Right atrium auricular region (tissue), 2 donors: ENCODE data around the gene SORCS3. TPM values are rescaled to one million over a fixed set of nuclear protein-coding genes. Genes with fewer than 3 reads are reported as not detected.

Experiments used
- DNase-seq: peaks from one replicate; pipeline ENCODE4 v3.0.0-alpha.2; 2019; ENCODE audit warnings: low spot score
- H3K27ac ChIP-seq, 2 donors: fragments of 200-600 bp; sonication (generic); 1 replicate in 1 of 2; 2 replicates in 1 of 2; pipeline ENCODE4 v1.5.1; 2016 to 2019
- H3K27me3 ChIP-seq, 2 donors: fragments of 200-600 bp; sonication (generic); one replicate each; pipeline versions ENCODE4 v1.5.1 to v1.6.0; 2017 to 2019
- H3K36me3 ChIP-seq: fragments of 200-600 bp; sonication (generic); one replicate; pipeline ENCODE4 v1.5.1; 2016
- H3K4me1 ChIP-seq, 2 donors: fragments of 200-600 bp; sonication (generic); one replicate each; pipeline versions ENCODE4 v1.5.1 to v1.6.0; 2017 to 2019
- H3K4me3 ChIP-seq, 2 donors: fragments of 200-600 bp; sonication (generic); 1 replicate in 1 of 2; 2 replicates in 1 of 2; pipeline ENCODE4 v1.5.1; 2017 to 2019; ENCODE audit warnings: mild to moderate bottlenecking in 1 of 2, moderate library complexity in 1 of 2
- H3K9me3 ChIP-seq, 2 donors: fragments of 200-600 bp; sonication (generic); one replicate each; pipeline ENCODE4 v1.5.1; 2019
- CTCF ChIP-seq, 2 donors: fragments of 200-600 bp; sonication (generic); IDR thresholded peaks; one replicate each; pipeline ENCODE4 v1.5.1; 2019; ENCODE audit warnings: antibody characterized with exemption in 2 of 2
- total RNA-seq, 2 donors: library from RNA; depleted of rRNA; stranded (reverse); fragments of >200 nt; gene quantifications; one replicate each; pipeline ENCODE4 v1.1.0, GENCODE V29; 2016

Gene SORCS3
- total RNA-seq, 2 donors from 2014 or later, result 0.07 TPM; not detected in 1

GRCh38 chr10:104650072-104650471 lies 9.0 kb downstream of the SORCS3 start:
- peak in 1 of 2 donors; percentile 58 for TF ChIP-seq CTCF (IDR thresholded peaks at IDR 0.05)
- H3K27me3 ChIP-seq, result no peaks in the 10 kb centered on the region

GRCh38 chr10:104650635-104651331 lies 9.7 kb downstream of the SORCS3 start:
- DNase-seq, result no peak
- no peak overlapping the region for H3K27ac ChIP-seq
- no peak for TF ChIP-seq CTCF (IDR thresholded peaks at IDR 0.05)
- H3K27me3 ChIP-seq, result no peaks in the 10 kb centered on the region
- H3K9me3 ChIP-seq, result no peaks in the 10 kb centered on the region
- H3K4me3 ChIP-seq, result no peak overlapping the region
- H3K36me3 ChIP-seq, result no peaks in the 10 kb centered on the region
- no peaks in the 10 kb centered on the region for H3K4me1 ChIP-seq

More at GRCh38 chr10:104650072-104650471, 9.0 kb downstream of the SORCS3 start:
- no peak for DNase-seq
- H3K4me1 ChIP-seq, result no peaks in the 10 kb centered on the region
- H3K9me3 ChIP-seq, result no peaks in the 10 kb centered on the region
- no peaks in the 10 kb centered on the region for H3K36me3 ChIP-seq
- H3K27ac ChIP-seq, result no peak overlapping the region
- H3K4me3 ChIP-seq, result no peak overlapping the region

GRCh38 chr10:104657036-104657435 lies 15.9 kb downstream of the SORCS3 start:
- no peaks in the 10 kb centered on the region for H3K9me3 ChIP-seq
- no peaks in the 10 kb centered on the region for H3K4me1 ChIP-seq
- H3K36me3 ChIP-seq, result no peaks in the 10 kb centered on the region
- TF ChIP-seq CTCF (IDR thresholded peaks at IDR 0.05), result no peak
- H3K27me3 ChIP-seq, result no peaks in the 10 kb centered on the region
- DNase-seq, result no peak
- no peak overlapping the region for H3K4me3 ChIP-seq
- H3K27ac ChIP-seq, result no peak overlapping the region

- DNase-seq, result no peak
- Histone ChIP-seq H3K27ac (no peak overlapping the region), H3K36me3 (no peaks in the 10 kb centered on the region), H3K4me3 (no peak overlapping the region), H3K9me3 (no peaks in the 10 kb centered on the region), H3K27me3 (no peaks in the 10 kb centered on the region), H3K4me1 (no peaks in the 10 kb centered on the region)
- no peak for TF ChIP-seq CTCF (IDR thresholded peaks at IDR 0.05)
Observed at GRCh38 chr10:104657457-104657856, 16.4 kb downstream of the SORCS3 start.

GRCh38 chr10:104658067-104658466 lies 17.0 kb downstream of the SORCS3 start:
- no peak overlapping the region for H3K27ac ChIP-seq
- no peaks in the 10 kb centered on the region for H3K27me3 ChIP-seq
- no peak overlapping the region for H3K4me3 ChIP-seq
- no peak for TF ChIP-seq CTCF (IDR thresholded peaks at IDR 0.05)
- no peaks in the 10 kb centered on the region for H3K36me3 ChIP-seq
- H3K4me1 ChIP-seq, result no peaks in the 10 kb centered on the region
- H3K9me3 ChIP-seq, result no peaks in the 10 kb centered on the region
- DNase-seq, result no peak

GRCh38 chr10:104659809-104660208 lies 18.7 kb downstream of the SORCS3 start:
- Histone ChIP-seq H3K4me1 (no peaks in the 10 kb centered on the region), H3K27me3 (no peaks in the 10 kb centered on the region), H3K9me3 (no peaks in the 10 kb centered on the region), H3K27ac (no peak overlapping the region), H3K36me3 (no peaks in the 10 kb centered on the region), H3K4me3 (no peak overlapping the region)
- DNase-seq, result no peak
- TF ChIP-seq CTCF (IDR thresholded peaks at IDR 0.05), result no peak
